ENCODE measurements around the gene BZW1. TPM values are rescaled to one million over a fixed set of nuclear protein-coding genes. Genes with fewer than 3 reads are reported as not detected.
A peak's percentile ranks its signal among the peaks of the same experiment; 100 is the strongest.

Gene BZW1
- total RNA-seq, 1 experiment from 2014 or later = 454 TPM

DNA sequence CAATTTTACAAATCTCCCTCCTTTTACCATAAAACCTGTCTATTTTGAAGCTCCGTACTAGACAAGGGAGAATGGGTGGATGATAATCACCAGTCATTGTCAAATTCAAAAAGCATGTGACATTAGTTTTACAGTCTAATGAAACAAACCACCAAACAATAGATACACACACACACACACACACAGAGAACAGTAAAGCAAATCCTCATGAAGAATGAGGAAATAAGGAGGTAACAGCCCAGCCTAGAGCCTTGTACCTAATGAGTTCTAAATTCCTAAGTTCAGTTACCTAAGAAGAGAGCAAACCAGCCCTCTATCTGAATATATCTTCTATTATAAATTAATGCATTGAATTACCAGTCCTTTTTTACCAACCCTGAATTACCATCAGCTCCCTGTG lies 36.8 kb upstream of the BZW1 start (continued):
- TF ChIP-seq, protein P1, sequence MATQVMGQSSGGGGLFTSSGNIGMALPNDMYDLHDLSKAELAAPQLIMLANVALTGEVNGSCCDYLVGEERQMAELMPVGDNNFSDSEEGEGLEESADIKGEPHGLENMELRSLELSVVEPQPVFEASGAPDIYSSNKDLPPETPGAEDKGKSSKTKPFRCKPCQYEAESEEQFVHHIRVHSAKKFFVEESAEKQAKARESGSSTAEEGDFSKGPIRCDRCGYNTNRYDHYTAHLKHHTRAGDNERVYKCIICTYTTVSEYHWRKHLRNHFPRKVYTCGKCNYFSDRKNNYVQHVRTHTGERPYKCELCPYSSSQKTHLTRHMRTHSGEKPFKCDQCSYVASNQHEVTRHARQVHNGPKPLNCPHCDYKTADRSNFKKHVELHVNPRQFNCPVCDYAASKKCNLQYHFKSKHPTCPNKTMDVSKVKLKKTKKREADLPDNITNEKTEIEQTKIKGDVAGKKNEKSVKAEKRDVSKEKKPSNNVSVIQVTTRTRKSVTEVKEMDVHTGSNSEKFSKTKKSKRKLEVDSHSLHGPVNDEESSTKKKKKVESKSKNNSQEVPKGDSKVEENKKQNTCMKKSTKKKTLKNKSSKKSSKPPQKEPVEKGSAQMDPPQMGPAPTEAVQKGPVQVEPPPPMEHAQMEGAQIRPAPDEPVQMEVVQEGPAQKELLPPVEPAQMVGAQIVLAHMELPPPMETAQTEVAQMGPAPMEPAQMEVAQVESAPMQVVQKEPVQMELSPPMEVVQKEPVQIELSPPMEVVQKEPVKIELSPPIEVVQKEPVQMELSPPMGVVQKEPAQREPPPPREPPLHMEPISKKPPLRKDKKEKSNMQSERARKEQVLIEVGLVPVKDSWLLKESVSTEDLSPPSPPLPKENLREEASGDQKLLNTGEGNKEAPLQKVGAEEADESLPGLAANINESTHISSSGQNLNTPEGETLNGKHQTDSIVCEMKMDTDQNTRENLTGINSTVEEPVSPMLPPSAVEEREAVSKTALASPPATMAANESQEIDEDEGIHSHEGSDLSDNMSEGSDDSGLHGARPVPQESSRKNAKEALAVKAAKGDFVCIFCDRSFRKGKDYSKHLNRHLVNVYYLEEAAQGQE (IDR thresholded peaks at IDR 0.05; ENCODE audit: low read depth) = no peak
- TF ChIP-seq ZFX (IDR thresholded peaks at IDR 0.05) (no peak), EZH2 (IDR thresholded peaks at IDR 0.05) (no peak), CBX3 (IDR thresholded peaks at IDR 0.05; ENCODE audit: low read depth) (no peak), CEBPB (IDR thresholded peaks at IDR 0.05; ENCODE audit: low read depth) (no peak), ELF1 (IDR thresholded peaks at IDR 0.05; ENCODE audit: borderline replicate concordance, low read depth) (no peak), POLR2A (IDR thresholded peaks at IDR 0.05; ENCODE audit: borderline replicate concordance, extremely low read depth, insufficient read depth, insufficient read length) (no peak), JUND (IDR thresholded peaks at IDR 0.05) (no peak), YY1 (IDR thresholded peaks at IDR 0.05; ENCODE audit: extremely low read depth, insufficient replicate concordance, low read depth, low read length) (no peak)
- TF ChIP-seq, protein P2, sequence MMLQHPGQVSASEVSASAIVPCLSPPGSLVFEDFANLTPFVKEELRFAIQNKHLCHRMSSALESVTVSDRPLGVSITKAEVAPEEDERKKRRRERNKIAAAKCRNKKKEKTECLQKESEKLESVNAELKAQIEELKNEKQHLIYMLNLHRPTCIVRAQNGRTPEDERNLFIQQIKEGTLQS (IDR thresholded peaks at IDR 0.05) = no peak

DNA sequence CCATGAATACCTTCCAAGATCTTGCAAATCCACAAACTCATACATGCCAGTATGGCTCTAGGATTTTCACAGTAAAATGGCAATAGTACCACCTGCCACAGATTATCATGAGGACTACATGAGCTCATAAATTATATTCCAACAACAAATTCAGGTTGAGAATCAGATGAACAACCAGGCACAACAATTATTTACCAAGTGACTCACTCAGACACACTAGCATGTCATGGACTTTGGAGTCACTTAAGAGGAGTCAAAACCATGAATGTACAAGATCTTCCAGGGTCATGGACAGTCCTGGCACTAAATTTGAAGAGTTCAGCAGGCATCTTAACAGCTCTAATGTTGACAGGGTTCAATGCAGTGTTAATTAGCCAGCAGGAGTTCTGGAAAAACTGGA lies 34.4 kb upstream of the BZW1 start:
- H3K27ac ChIP-seq (ENCODE audit: low read depth, low read length) = no peak overlapping the region
- no peak overlapping the region for H2AFZ ChIP-seq (ENCODE audit: low read depth, low read length, poor library complexity, severe bottlenecking)
- peaks cover 2 to 29% of the 10 kb centered on the region in 2 experiments; a peak in 3 of 4 replicates for H3K4me1 ChIP-seq (ENCODE audit: control insufficient read depth in 1 of 2, insufficient read depth in 2 of 2, low read length in 2 of 2)
- H3K9me3 ChIP-seq (ENCODE audit: control insufficient read depth in 1 of 2, insufficient read depth in 1 of 2, low read depth in 1 of 2, low read length in 2 of 2) = 0 out of 4 replicates have a peak, but pooled peaks cover 0 to 4% of the 10 kb centered on the region in 2 experiments
- peak overlapping the region; percentile 27; the same call in 1 of the 2 replicates for H3K4me2 ChIP-seq (ENCODE audit: low read length)
- ChIA-PET POLR2A (no interaction called here), CTCF (no interaction called here), RAD21 (ENCODE audit: low non-redundant PET in 1 of 2, low total read pairs in 2 of 2, uncharacterized antibody in 2 of 2, unreplicated experiment in 2 of 2) (no interaction called here)
- intact Hi-C loops (cut with micrococcal nuclease) = no loop called here
- H3K9ac ChIP-seq (ENCODE audit: low read length) = no peak overlapping the region
- TF ChIP-seq EGR1 (IDR thresholded peaks at IDR 0.05; ENCODE audit: low read depth) (no peak), CBX3 (IDR thresholded peaks at IDR 0.05; ENCODE audit: low read depth) (peak; percentile 32; the same call in 1 of the 2 replicates)
- no peak overlapping the region for H3K4me3 ChIP-seq (replicated peaks in 1 of 2; ENCODE audit: low read depth in 1 of 2, low read length in 2 of 2)
- H4K20me1 ChIP-seq (ENCODE audit: insufficient read depth) = no peaks in the 10 kb centered on the region
- ATAC-seq (no peak), DNase-seq (ENCODE audit: low read depth, low spot score) (no peak)
- H3K79me2 ChIP-seq (ENCODE audit: insufficient read depth, low read length) = no peaks in the 10 kb centered on the region
- no peaks in the 10 kb centered on the region for H3K27me3 ChIP-seq (ENCODE audit: insufficient read depth, low read length)
- H3K9me2 ChIP-seq (ENCODE audit: insufficient read depth) = no peaks in the 10 kb centered on the region
- H3K36me3 ChIP-seq (ENCODE audit: control insufficient read depth in 1 of 2, insufficient read depth in 2 of 2, low read length in 2 of 2) = no peaks in the 10 kb centered on the region
- no TSS peak for BruUV-seq (replicated peaks)
